M059J (cell line): Measurements from ENCODE around the gene MARS1. TPM values are rescaled to one million over a fixed set of nuclear protein-coding genes. Genes with fewer than 3 reads are reported as not detected.

Experiments
- DNase-seq: peaks from one replicate; pipeline ENCODE4 v3.0.0-alpha.2; 2012; ENCODE audit warnings: low read depth
- total RNA-seq: library from RNA; depleted of rRNA; stranded (reverse); fragments of >200 nt; shearing (Covaris generic); gene quantifications from 2 replicates; pipeline ENCODE4 v1.2.3, GENCODE V29; 2014

The MARS1 gene
- total RNA-seq, 1 experiment from 2014 or later: 99.8 TPM

GRCh38 chr12:57456737-57457490, 31.0 kb upstream of the MARS1 start:
- no peak for DNase-seq

GRCh38 chr12:57458665-57459054, 29.2 kb upstream of the MARS1 start:
- DNase-seq: no peak

DNA sequence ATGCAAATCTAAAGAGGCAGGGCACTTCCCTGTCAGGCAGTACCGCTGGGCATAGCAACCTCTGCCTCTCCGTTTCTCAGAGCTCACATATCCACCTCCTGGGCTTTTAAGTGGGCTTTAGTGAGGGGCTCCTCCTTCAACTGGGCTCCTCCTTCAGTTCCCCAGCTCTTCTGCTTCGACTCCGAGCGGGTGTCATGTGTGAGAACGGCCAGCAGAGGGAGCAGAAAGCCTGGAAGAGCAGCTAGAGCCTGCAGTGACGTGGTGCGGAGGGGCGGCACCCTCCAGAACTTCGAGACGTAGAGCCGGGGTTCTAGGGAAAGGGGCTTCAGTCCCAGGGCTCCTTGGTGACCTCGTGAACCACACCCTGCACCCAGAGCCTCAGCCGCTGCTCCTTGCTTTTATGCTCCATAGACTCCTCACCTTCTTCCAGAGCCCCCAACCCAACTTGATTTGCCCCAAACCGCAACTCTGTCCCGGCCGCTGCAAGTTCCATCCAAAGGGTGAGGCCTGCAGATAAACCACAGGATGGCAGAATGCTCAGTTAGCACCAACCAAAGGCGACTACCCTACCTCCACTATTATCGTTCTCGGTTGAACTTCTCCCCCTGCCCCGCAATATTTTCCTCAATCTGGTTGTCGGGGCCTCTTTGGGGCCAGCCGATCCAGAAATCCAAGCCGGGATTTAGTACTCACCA, 28.7 kb upstream of the MARS1 start:
- DNase-seq: peak; percentile 89

DNA sequence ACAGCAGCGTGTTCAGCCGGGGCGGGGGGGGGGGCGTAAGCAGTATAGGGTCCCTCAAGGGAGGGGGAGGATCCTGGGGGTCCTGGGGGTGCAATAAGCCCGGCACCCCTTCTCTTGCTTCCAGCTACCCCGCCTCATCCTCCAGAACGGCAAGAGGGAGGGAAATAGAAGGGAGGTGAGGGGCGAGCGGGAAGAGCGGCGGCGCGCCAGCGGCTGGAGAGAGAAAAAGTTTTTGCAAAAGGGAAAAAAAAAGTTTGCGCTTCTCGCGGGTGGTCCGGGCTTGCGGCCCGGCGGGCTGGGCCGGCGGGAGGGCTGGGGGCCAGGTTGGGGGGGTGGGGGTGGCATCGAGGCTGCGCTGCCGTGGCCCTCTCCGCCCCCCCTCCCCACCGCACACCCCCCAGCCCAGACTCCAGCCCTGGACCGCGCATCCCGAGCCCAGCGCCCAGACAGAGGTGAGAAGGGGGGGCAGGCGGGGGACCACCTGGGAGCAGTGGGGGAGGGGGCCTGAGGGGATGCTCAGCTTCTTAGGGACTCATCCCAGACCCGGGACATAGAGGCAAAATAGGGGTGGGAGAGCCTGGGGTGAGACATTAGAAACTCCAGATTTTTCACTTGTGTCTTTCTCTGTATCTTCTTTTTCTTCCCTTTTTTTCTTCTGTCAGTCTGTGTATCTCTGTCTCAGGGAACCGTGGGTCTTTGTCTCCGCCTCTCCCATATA, 28.0 kb upstream of the MARS1 start, which contains the start of gene GLI1:
Gene GLI1 (plus strand): TSS at position 36 of the 718 bp plus-strand sequence. CDS start 3,907 bp downstream, outside the sequence.
- DNase-seq: no peak

DNA sequence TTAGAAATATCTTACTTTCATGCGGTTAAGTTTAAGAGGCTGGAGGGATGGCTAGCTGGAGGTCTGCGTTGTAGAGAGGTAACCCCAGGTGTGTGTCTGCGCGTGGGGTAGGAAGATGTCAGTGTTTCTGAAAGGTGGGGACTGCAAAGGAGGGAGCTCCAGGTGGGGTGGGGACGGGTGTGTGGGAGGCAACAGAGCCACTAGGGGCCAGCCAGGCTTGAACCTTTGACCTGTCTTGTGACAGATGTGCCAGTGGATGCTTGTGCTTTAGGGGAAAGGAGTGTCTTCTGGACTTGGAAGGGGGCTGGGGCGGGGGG, 27.4 kb upstream of the MARS1 start:
- no peak for DNase-seq

DNA sequence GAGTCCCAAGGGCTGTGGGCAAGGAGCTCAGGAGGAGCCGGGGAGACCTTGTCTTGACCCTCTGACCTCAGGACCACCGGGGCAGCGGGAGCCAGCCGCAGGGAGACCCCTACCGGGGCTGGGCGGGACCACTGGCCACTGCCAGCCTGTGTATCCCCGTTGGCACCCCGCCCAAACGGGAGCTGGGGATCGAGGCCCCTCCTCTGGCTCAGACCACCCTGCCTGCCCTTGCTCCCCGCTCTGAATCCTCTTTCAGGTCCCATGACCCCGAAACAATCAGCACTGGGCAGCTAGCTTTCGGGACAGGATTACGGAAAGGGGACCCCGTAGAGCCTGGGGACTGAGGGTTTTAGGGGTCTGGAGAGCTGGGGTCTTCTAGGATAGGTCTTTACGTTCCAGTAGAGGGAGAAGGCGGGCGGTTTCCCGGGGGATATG, 27.0 kb upstream of the MARS1 start:
- no peak for DNase-seq

DNA sequence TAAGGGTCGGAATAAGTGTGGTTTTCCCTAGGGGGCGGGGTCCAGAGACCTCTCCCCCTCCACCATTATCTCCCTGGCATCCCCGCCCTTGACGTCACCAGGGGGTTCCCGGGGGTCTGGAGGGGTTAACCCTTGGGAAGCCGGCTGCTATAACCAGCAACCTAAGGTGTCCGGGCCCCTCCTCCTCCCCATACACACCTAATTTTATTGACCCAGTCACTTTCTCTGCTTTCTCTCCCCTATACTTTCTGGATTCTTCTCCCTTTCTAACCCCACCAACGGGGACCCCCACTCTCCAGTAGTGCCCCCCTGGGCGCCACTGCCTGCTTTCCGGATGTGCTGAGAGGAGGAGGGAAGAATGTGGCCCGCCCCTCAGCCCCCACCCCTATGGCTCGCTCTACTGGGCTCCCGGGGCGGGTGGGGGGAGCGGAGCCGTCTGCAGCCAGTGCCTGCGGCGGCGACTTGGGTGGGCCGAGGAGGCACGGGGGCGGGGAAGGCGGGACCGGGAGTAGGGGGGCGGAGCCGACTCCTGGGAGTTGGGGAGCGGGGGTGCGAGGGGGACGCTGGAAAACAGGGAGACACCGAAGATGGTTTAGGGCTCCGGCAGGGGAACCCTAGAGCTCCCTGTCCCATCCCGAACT, 26.5 kb upstream of the MARS1 start:
- peak; percentile 43 for DNase-seq

GRCh38 chr12:57461917-57462250, 26.0 kb upstream of the MARS1 start:
- DNase-seq: no peak

DNA sequence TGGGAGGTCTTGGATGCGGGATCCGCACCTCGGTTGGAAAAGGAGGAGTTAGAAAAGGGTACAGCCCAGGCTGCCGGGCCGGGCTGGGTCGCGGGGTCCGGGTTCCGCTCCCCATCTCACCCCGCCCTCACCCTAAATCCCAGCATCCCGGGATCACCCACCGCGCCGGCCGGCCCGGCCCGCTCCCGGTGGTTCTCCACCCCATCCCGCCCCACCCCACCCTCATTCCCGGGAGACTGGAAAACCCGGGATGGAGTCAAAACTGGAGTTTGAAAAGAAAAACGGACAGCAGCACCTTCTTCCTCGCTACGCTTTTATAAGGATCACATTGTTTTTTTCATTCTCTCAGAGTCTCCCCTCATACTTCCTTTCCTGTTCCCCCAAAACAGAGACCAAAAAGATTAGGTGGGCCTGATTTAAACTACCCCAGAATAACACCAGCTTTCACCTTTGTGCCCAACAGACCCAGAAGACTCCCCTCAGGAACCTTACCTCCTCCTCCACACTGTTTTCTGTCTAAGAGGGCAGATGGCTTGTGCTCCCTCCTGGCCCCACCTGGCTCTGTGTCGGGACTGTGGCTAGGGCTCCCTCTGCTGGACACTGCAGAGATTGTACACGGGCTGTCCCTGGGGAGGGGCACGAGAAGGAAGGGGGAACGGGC, 25.5 kb upstream of the MARS1 start:
- DNase-seq: peak; percentile 85

DNA sequence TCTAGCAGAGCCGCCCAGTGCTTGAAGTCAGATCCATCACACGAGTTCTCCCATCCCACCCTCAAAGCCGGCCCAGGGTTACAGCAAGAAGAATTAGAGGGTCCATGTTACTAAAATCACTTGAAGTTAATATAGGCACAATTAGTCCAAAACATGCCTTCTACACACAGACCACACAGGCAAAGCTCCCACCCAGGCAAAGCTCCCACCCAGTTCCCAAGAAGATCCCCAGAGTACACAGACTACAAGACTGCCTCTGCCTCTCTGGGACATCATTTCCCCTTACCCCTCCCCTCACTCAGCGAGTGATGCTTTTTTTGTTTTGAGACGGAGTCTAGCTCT, 25.0 kb upstream of the MARS1 start:
- DNase-seq: no peak

- DNase-seq: no peak
Measured at GRCh38 chr12:57464569-57464968, 23.3 kb upstream of the MARS1 start.

GRCh38 chr12:57465030-57465746, 22.7 kb upstream of the MARS1 start:
- no peak for DNase-seq

DNA sequence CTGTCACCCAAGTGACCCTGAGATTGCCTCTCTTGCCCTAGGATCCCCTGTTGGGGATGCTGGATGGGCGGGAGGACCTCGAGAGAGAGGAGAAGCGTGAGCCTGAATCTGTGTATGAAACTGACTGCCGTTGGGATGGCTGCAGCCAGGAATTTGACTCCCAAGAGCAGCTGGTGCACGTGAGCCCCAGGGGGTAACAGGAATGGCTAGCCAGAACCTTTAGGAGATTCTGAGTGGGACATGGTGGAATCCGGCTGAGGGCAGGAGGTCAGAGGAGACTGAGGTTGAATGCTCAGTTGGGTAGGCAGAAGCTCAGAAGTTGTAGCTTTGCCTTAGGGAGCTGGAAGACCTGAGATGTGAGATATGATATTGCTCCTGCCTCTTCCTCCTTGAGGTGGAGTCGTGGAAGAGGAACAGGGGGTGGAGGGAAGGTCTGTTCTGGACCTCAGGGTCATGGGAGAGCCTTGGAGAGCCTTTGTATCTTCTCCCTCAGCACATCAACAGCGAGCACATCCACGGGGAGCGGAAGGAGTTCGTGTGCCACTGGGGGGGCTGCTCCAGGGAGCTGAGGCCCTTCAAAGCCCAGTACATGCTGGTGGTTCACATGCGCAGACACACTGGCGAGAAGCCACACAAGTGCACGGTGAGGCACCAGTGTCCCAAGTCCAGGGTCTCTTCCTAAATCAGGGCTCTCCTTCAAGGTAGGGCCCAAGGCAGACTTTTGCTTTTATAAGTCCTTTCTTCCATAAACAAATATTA, 21.9 kb upstream of the MARS1 start:
- no peak for DNase-seq

- no peak for DNase-seq
Measured at GRCh38 chr12:57467212-57467874, 20.5 kb upstream of the MARS1 start.

GRCh38 chr12:57467915-57468314, 20.0 kb upstream of the MARS1 start:
- DNase-seq: no peak

DNA sequence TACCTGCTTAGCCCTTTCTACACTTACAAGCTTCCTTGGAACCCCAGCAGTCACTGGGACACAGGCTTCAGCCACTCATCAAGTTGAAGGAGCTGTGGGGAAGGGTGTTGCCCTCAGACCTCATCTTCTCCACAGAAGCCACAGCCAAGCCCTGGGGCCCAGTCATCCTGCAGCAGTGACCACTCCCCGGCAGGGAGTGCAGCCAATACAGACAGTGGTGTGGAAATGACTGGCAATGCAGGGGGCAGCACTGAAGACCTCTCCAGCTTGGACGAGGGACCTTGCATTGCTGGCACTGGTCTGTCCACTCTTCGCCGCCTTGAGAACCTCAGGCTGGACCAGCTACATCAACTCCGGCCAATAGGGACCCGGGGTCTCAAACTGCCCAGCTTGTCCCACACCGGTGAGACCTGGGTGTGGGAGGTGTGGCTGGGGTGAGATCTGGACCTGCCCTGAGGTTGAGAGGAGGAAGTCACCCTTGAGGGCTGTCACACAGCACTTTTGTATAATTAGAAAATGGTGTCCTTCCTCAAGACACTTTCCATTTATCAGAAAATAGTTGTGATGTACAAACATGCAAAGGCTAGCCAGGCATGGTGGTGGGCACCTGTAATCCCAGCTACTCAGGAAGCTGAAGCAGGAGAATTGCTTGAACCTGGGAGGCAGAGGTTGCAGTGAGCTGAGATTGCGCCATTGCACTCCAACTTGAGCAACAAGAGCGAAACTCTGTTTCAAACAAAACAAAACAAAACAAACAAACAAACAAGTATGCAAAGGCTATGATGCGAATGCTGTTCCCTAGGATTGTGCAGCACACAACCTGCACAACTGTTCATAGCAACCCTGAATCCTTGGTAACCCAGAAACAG, 18.3 kb upstream of the MARS1 start:
- DNase-seq: no peak

DNA sequence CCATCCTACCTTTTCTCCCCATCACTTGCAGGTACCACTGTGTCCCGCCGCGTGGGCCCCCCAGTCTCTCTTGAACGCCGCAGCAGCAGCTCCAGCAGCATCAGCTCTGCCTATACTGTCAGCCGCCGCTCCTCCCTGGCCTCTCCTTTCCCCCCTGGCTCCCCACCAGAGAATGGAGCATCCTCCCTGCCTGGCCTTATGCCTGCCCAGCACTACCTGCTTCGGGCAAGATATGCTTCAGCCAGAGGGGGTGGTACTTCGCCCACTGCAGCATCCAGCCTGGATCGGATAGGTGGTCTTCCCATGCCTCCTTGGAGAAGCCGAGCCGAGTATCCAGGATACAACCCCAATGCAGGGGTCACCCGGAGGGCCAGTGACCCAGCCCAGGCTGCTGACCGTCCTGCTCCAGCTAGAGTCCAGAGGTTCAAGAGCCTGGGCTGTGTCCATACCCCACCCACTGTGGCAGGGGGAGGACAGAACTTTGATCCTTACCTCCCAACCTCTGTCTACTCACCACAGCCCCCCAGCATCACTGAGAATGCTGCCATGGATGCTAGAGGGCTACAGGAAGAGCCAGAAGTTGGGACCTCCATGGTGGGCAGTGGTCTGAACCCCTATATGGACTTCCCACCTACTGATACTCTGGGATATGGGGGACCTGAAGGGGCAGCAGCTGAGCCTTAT, 17.4 kb upstream of the MARS1 start:
- DNase-seq: no peak

GRCh38 chr12:57470970-57471656, 16.8 kb upstream of the MARS1 start:
- DNase-seq: no peak
